AG04449 (cell line): ENCODE measurements around the gene TTC9.
A peak's percentile ranks its signal among the peaks of the same experiment; 100 is the strongest.

Source experiments
- CTCF ChIA-PET: fragments of 350-600 bp; formaldehyde crosslinking; extraction: SDS; loops from one replicate; lab custom pipeline; 2021; ENCODE audit warnings: antibody characterized with exemption; lab: Yijun Ruan, JAX
- POLR2A ChIA-PET: fragments of 400-600, 350-600 bp; formaldehyde crosslinking; extraction: SDS; loops from one replicate; lab custom pipeline; 2020; ENCODE audit warnings: antibody characterized with exemption, inconsistent platforms; lab: Yijun Ruan, JAX
- DNase-seq: peaks from one replicate; pipeline ENCODE4 v3.0.0-alpha.2; 2010; ENCODE audit warnings: low read depth, low spot score
- H3K4me3 ChIP-seq: 2 replicates; pipeline ENCODE4 v1.5.1; 2011; ENCODE audit warnings: low read depth, mild to moderate bottlenecking, control low read depth, low read length
- TF ChIP-seq, protein P1 (sequence below): IDR thresholded peaks from one replicate; pipeline ENCODE4 v1.5.1; 2011; ENCODE audit warnings: mild to moderate bottlenecking, moderate library complexity, low read length, control low read depth, inconsistent platforms; ENCODE audit not compliant: insufficient read depth; ENCODE audit errors: missing control alignments

Gene TTC9

DNA sequence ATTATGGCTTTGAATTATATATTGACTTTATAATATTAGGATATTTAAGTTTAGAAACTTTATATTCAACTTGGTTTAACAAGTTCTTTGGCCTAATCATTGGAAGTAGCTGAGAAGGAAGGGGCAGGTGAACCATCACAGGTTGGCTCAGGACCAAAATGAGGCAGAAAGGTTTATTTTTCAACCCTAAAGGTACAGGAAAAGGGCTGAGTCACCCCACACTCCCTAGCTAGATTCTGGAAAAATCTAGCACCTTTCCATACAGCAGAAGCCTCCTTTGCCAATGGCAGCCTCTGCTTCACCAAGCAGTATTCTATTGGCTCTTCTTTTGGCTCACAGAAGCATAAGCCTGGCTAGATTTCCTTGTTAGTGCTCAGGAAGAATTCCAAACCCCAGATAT lies 22.0 kb upstream of the TTC9 start:
- DNase-seq: no peak
- ChIA-PET CTCF (interaction anchor here (1.5 to 2.2 kb wide), 2 partner anchors 95 to 198 kb away, joined by 6 to 13 read pairs; no protein-coding TSS in a partner anchor), POLR2A (no interaction called here)
- TF ChIP-seq, protein P1, sequence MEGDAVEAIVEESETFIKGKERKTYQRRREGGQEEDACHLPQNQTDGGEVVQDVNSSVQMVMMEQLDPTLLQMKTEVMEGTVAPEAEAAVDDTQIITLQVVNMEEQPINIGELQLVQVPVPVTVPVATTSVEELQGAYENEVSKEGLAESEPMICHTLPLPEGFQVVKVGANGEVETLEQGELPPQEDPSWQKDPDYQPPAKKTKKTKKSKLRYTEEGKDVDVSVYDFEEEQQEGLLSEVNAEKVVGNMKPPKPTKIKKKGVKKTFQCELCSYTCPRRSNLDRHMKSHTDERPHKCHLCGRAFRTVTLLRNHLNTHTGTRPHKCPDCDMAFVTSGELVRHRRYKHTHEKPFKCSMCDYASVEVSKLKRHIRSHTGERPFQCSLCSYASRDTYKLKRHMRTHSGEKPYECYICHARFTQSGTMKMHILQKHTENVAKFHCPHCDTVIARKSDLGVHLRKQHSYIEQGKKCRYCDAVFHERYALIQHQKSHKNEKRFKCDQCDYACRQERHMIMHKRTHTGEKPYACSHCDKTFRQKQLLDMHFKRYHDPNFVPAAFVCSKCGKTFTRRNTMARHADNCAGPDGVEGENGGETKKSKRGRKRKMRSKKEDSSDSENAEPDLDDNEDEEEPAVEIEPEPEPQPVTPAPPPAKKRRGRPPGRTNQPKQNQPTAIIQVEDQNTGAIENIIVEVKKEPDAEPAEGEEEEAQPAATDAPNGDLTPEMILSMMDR: no peak
- no peak overlapping the region for H3K4me3 ChIP-seq

DNA sequence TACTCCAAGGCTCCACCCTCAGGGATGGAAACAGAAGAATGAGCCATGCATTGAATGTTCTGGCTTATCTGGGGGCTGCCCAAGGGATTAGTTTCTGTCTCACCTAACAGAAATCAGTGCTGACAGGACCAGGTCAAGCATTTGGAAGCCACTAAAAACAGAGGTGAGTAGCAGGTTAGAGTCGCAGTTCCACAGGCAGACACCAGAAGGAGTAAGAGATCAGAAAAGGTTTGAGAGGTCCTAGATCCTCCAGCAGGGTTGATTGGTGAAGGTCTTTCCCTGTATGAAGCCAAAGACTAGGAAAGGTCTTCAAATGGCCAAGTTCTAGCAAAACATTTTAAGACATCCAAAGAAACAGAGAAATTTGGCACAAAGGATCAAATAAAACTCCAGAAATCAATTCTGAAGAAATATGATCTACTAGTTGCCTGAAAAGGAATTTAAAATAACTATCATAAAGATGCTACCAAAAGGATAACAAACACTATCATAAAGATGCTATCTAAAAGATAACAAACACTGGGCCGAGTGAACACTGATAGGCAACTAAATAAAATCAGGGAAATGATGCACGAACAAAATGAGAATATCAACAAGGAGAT lies 19.5 kb upstream of the TTC9 start:
- POLR2A ChIA-PET: no interaction called here
- CTCF ChIA-PET: interaction anchor here (1.2 to 2.5 kb wide), 4 partner anchors 87 to 196 kb away, joined by 5 to 22 read pairs (median 11); no protein-coding TSS in a partner anchor
- DNase-seq: no peak
- no peak overlapping the region for H3K4me3 ChIP-seq
- TF ChIP-seq, protein P1: peak; percentile 59

DNA sequence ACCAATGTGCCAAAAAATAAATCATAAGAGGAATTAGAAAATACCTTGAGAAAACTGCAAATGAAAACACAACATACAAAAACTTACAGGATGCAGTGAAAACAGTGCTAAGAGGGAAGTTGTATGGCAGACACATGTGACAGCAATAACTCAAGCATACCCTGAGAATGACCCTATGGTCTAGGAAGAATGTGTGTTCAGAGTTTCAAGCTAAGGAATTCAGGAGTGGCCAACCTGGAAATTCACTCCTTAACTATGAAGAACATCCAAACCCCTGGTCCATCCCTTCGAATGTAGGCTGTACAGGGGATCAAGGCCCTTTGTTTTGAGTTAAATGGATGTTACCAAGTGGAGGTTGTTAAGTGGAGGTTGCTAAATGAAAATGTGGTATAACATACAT lies 16.7 kb upstream of the TTC9 start:
- DNase-seq: no peak
- TF ChIP-seq, protein P1: no peak
- ChIA-PET CTCF (interaction anchor here (0.9 to 1.6 kb wide), 3 partner anchors 86 to 193 kb away, joined by 3 to 5 read pairs (median 4); no protein-coding TSS in a partner anchor), POLR2A (no interaction called here)
- no peak overlapping the region for H3K4me3 ChIP-seq

DNA sequence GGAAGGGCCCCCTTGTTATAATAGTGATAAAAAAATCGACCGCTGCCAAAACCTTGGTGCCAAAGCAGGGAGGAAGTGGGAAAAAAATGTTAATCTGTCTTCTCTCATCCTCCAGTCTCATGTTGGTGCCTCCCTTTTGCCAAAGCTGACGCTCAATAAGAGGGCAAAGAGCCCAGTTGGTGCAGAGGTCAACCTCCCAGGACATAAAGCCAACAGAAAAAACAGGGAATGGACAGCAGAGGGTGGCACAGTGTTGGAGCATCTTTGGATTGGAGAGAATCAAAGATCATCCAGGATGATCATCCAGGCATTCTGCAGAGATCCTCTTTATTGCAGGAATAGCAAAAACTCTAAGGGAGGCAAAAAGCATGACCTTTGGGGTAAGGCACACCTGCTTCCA lies 9.8 kb upstream of the TTC9 start:
- ChIA-PET CTCF (interaction anchor here (1.3 kb wide), 1 partner anchor 186 kb away, joined by 4 read pairs; no protein-coding TSS in a partner anchor), POLR2A (no interaction called here)
- TF ChIP-seq, protein P1: no peak
- H3K4me3 ChIP-seq: no peak overlapping the region
- no peak for DNase-seq

DNA sequence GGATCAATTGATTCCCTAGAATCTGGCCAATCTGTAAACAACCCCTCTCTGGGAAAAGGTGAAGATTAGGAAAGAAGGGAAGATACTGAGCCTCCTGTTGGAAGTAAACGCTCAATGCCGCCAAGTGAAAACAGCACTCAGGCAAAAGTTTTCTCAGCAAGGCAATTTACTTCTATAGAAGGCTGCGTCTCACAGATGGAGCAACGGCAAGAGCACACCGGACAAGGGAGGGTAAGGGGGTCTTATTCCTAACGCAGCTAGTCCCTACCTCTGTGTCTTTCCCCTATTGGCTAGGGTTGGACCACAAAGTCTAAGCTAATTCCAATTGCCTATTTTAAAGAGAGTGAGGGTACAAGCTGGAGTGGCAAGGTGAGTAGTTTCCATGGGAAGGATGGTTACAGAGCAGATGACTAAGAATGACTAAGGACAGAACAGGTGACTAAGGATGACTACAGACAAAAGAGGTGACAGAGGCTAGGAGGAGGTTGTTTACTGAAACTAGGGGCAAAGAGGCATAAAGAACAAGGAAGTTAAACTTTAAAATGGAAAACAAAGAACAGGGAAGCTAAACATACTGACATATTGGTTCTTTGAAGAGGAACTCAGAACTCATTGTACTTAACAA lies 5.6 kb upstream of the TTC9 start:
- TF ChIP-seq, protein P1: no peak
- no peak overlapping the region for H3K4me3 ChIP-seq
- CTCF ChIA-PET: no interaction called here
- no peak for DNase-seq
- POLR2A ChIA-PET: no interaction called here

DNA sequence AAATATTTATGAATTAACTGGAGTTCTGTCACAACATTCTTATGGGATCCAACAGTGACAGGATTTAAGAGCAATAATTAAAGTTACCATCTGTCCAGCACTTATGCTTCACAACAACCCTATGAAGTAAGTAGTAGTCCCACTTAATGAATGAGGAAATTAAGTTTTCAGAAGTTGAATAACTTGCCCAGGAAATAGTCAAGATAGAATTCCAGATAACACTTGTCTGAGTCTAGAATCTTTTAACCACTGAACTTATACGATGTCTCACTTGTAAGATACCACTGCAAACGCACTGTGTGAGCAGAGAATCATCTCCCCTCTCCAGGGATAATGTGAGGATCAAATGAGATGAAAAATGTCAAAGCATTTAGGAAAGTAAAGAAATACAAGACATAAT lies 3.3 kb upstream of the TTC9 start:
- TF ChIP-seq, protein P1: no peak
- no peak for DNase-seq
- ChIA-PET POLR2A (no interaction called here), CTCF (no interaction called here)
- H3K4me3 ChIP-seq: no peak overlapping the region
